K562 (cell line): ENCODE results near the gene LUM. TPM values are rescaled to one million over a fixed set of nuclear protein-coding genes. Genes with fewer than 3 reads are reported as not detected.

Experiments used
- ATAC-seq: fragments of 200-7000 bp; cut with Tn5 transposase; 3 replicates; pipeline ENCODE4 v1.9.1; 2020; ENCODE audit warnings: moderate library complexity
- BruUV-seq: library from RNA; stranded (reverse); fragments of 400-500 nt; replicated peaks from 2 replicates; lab custom pipeline; 2021; lab: Mats Ljungman, UMichigan
- CTCF ChIA-PET: fragments of 300-600 bp; formaldehyde crosslinking; extraction: SDS; loops from one replicate; lab custom pipeline; 2021; ENCODE audit warnings: low intra/inter-chr PET ratio; lab: Yijun Ruan, JAX
- POLR2A ChIA-PET: fragments of 300-600, 350-650 bp; sonication (Branson Sonifier 250); formaldehyde crosslinking; extraction: SDS; loops from one replicate; lab custom pipeline; 2021; ENCODE audit warnings: antibody characterized with exemption, inconsistent platforms; lab: Yijun Ruan, JAX
- DNase-seq, 4 experiments: peaks; one replicate each; pipeline versions ENCODE4 v3.0.0 to v3.0.0-alpha.2; 2011 to 2018; ENCODE audit warnings: low spot score in 3 of 4, mixed read lengths in 3 of 4; ENCODE audit errors: extremely low read depth in 1 of 4
- FAIRE-seq: peaks from 2 replicates; lab custom pipeline; 2011; peaks lifted over from hg19 to GRCh38; lab: Jason Lieb, UNC
- H2AFZ ChIP-seq: 2 replicates; pipeline ENCODE4 v1.6.0; 2011; ENCODE audit warnings: low read depth, low read length, control low read depth, inconsistent platforms
- H3K27ac ChIP-seq: fragments of 200-600 bp; 3 replicates; pipeline ENCODE4 v1.8.0; 2011; ENCODE audit warnings: low read depth, mild to moderate bottlenecking, control low read depth, inconsistent platforms, low read length, moderate library complexity, mixed read lengths; ENCODE audit errors: extremely low read depth
- H3K27me3 ChIP-seq, 2 experiments: fragments of 300-600 bp in 1 of 2; 2 replicates in 1 of 2; 3 replicates in 1 of 2; pipeline versions ENCODE4 v1.6.0 to v1.8.0; 2011; ENCODE audit warnings: inconsistent platforms in 2 of 2, low read length in 2 of 2, mild to moderate bottlenecking in 1 of 2, mixed read lengths in 1 of 2, moderate library complexity in 1 of 2; ENCODE audit not compliant: control insufficient read depth in 2 of 2, insufficient read depth in 2 of 2
- H3K36me3 ChIP-seq: fragments of 300-600 bp; 3 replicates; pipeline ENCODE4 v1.8.0; 2011; ENCODE audit warnings: mild to moderate bottlenecking, low read length, inconsistent platforms; ENCODE audit not compliant: control insufficient read depth, insufficient read depth
- H3K4me1 ChIP-seq, 2 experiments: fragments of 200-600 bp in 1 of 2; replicated peaks in 1 of 2; 2 replicates in 1 of 2; 3 replicates in 1 of 2; pipeline versions ENCODE4 v1.5.1 to v1.8.0; 2011; ENCODE audit warnings: inconsistent platforms in 2 of 2, low read length in 2 of 2, mild to moderate bottlenecking in 1 of 2, mixed read lengths in 1 of 2, moderate library complexity in 1 of 2; ENCODE audit not compliant: control insufficient read depth in 2 of 2, insufficient read depth in 2 of 2
- H3K4me2 ChIP-seq: 2 replicates; pipeline ENCODE4 v1.6.1; 2011; ENCODE audit warnings: low read length, control low read depth, inconsistent platforms, mixed read lengths; ENCODE audit not compliant: insufficient read depth
- H3K4me3 ChIP-seq: fragments of 200-600 bp; sonication (generic), shearing (Covaris generic); 2 replicates; pipeline ENCODE4 v1.5.1; 2016; ENCODE audit warnings: control low read depth, inconsistent platforms
- H3K79me2 ChIP-seq: fragments of 200-600 bp; 3 replicates; pipeline ENCODE4 v1.8.0; 2011; ENCODE audit warnings: low read length, inconsistent platforms; ENCODE audit not compliant: control insufficient read depth, insufficient read depth
- H3K9ac ChIP-seq, 2 experiments: 2 replicates each; pipeline versions ENCODE4 v1.6.0 to v1.6.1; 2011; ENCODE audit warnings: low read depth in 2 of 2, low read length in 2 of 2, control low read depth in 1 of 2, inconsistent platforms in 1 of 2, mild to moderate bottlenecking in 1 of 2, mixed read lengths in 1 of 2; ENCODE audit not compliant: insufficient read depth in 1 of 2
- H3K9me1 ChIP-seq: one replicate; pipeline ENCODE4 v1.6.0; 2011; ENCODE audit warnings: inconsistent platforms, mild to moderate bottlenecking, low read length, moderate library complexity; ENCODE audit not compliant: control insufficient read depth, insufficient read depth
- H3K9me3 ChIP-seq: replicated peaks from 2 replicates; pipeline ENCODE4 v1.5.1; 2011; ENCODE audit warnings: low read depth, low read length, inconsistent platforms; ENCODE audit not compliant: control insufficient read depth, insufficient read depth
- H4K20me1 ChIP-seq: replicated peaks from 2 replicates; pipeline ENCODE4 v1.6.1; 2011; ENCODE audit warnings: low read length, inconsistent platforms, mixed read lengths; ENCODE audit not compliant: control insufficient read depth, insufficient read depth
- CHCHD3 ChIP-seq: fragments of 250-450 bp; sonication (Bioruptor Pico); IDR thresholded peaks from 2 replicates; pipeline ENCODE4 v2.1.2; 2022; ENCODE audit warnings: mild to moderate bottlenecking
- EGR1 ChIP-seq: fragments of 450-650 bp; conservative IDR thresholded peaks from 2 replicates; pipeline ENCODE4 v1.6.1; 2017; ENCODE audit warnings: mild to moderate bottlenecking
- ETV1 ChIP-seq: fragments of 450-650 bp; conservative IDR thresholded peaks from 2 replicates; pipeline ENCODE4 v1.6.1; 2016; ENCODE audit warnings: missing genetic modification characterization, control low read depth, low read depth, missing compliant biosample characterization
- FOSL1 ChIP-seq: fragments of 200-800 bp; sonication (Bioruptor generic); conservative IDR thresholded peaks from 2 replicates; pipeline ENCODE4 v1.6.1; 2016; ENCODE audit warnings: missing genetic modification characterization, missing compliant biosample characterization
- LCOR ChIP-seq: sonication (generic); formaldehyde crosslinking; IDR thresholded peaks from 2 replicates; pipeline ENCODE4 v1.8.0; 2022; ENCODE audit warnings: mild to moderate bottlenecking, missing genetic modification reagents
- MAFF ChIP-seq: IDR thresholded peaks from 2 replicates; pipeline ENCODE4 v1.6.1; 2012; ENCODE audit warnings: low read length, improper control_type of control experiment
- PRMT5 ChIP-seq: sonication (generic); formaldehyde crosslinking; IDR thresholded peaks from 2 replicates; pipeline ENCODE4 v1.5.0; 2020; ENCODE audit warnings: missing genetic modification reagents
- RB1 ChIP-seq: fragments of 450-650 bp; IDR thresholded peaks from 2 replicates; pipeline ENCODE4 v1.6.1; 2017; ENCODE audit warnings: low read depth, mild to moderate bottlenecking
- RFX5 ChIP-seq: IDR thresholded peaks from 2 replicates; pipeline ENCODE4 v1.6.1; 2011; ENCODE audit warnings: low read depth, mild to moderate bottlenecking, improper control_type of control experiment, low read length
- RNF2 ChIP-seq: sonication (generic); IDR thresholded peaks from 2 replicates; pipeline ENCODE4 v1.6.1; 2016
- SAFB2 ChIP-seq: fragments of 200-400 bp; formaldehyde crosslinking; IDR thresholded peaks from 2 replicates; pipeline ENCODE4 v1.6.1; 2018; ENCODE audit warnings: borderline replicate concordance, low read length, low read depth, moderate library complexity; ENCODE audit not compliant: severe bottlenecking
- SMAD2 ChIP-seq: fragments of 150-350 bp; IDR thresholded peaks from 2 replicates; pipeline ENCODE4 v1.6.1; 2014; ENCODE audit warnings: low read depth, mild to moderate bottlenecking, low read length
- ZNF184 ChIP-seq: sonication (generic); formaldehyde crosslinking; IDR thresholded peaks from 2 replicates; pipeline ENCODE4 v1.5.0; 2020; ENCODE audit warnings: missing genetic modification reagents
- ZNF197 ChIP-seq: fragments of 200-800 bp; sonication (Bioruptor generic); IDR thresholded peaks from 2 replicates; pipeline ENCODE4 v1.6.1; 2016; ENCODE audit warnings: low read depth, missing genetic modification characterization, missing compliant biosample characterization
- ZNF695 ChIP-seq: fragments of 450-650 bp; formaldehyde crosslinking; IDR thresholded peaks from 2 replicates; pipeline ENCODE4 v1.4.0; 2020; ENCODE audit warnings: mild to moderate bottlenecking, moderate library complexity
- WGBS: fragments of 100-300 bp; shearing (Covaris generic); methylation state at CpG from one replicate; pipeline ENCODE4 v1.1.6; 2016; ENCODE audit warnings: low coverage, mixed read lengths; ENCODE audit not compliant: insufficient coverage; ENCODE audit errors: missing lambda C conversion rate; 5-methylcytosine and 5-hydroxymethylcytosine counted together
- in situ Hi-C: fragments of 300-500 bp; cut with MboI; formaldehyde crosslinking; loops from 4 replicates; pipeline ENCODE4 v1.15.0; 2018; ENCODE audit warnings: inconsistent platforms, mixed read lengths
- intact Hi-C: fragments of 100-400 bp; cut with micrococcal nuclease; formaldehyde crosslinking; loops from 2 replicates; pipeline ENCODE4 v1.14.2; 2022
- polyA plus RNA-seq, 8 experiments: library from polyadenylated mRNA; depleted of rRNA in 4 of 8; stranded (reverse) in 5 of 8; unstranded in 3 of 8; fragments of >200 nt; fragmentation: Nextera tagmentation in 2 of 8; fragmentation: Illumina TruSeq in 1 of 8; extraction: Ambion mirVana in 2 of 8; extraction: Trizol in 1 of 8; gene quantifications; 2 replicates each; pipeline versions ENCODE4 v1.2.1 to v1.2.3, GENCODE V29; 2011 to 2014; ENCODE audit warnings: inconsistent platforms in 1 of 8, missing spikeins in 1 of 8
- total RNA-seq, 7 experiments: library from RNA; depleted of rRNA in 6 of 7; stranded (reverse); fragments of >200 nt in 6 of 7; fragmentation: Illumina TruSeq in 2 of 7; extraction: Trizol in 2 of 7; gene quantifications; 2 replicates each; pipeline versions ENCODE4 v1.2.1 to v1.2.3, GENCODE V29; 2011 to 2021; ENCODE audit warnings: low replicate concordance in 1 of 7
- TF ChIP-seq, protein P1 (sequence below): fragments of 450-650 bp; formaldehyde crosslinking; IDR thresholded peaks from 2 replicates; pipeline ENCODE4 v1.4.0; 2022; ENCODE audit warnings: mild to moderate bottlenecking, moderate library complexity

Gene LUM
- total and polyA plus RNA-seq, 9 of the 15 experiments (the other 6 are each of a cell fraction or from before 2014, with no cell fraction given) = 0.40 TPM; not detected in 8

DNA sequence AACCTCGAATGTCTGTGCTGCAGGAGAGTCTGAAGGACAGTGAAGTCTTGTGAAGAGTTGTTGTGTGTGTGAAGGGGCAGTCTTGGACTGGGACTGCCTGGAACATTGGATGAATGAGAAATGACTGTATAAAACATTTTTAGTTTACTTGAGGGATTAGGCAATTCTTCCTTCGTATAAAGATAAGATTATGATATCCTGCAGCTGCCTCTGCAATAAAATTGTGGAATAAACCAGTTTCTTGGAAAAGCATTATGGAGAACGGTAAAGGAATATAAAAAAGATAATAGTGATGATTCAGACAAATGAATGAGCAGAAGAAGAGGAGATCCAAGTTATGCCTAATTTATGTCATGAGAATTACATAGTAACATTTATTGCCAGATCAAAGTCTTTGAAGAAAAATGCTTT is 30.9 kb upstream of the LUM start:
- DNase-seq (no peak), ATAC-seq (no peak), FAIRE-seq (no peak)
- H3K4me2 ChIP-seq = no peak overlapping the region
- POLR2A ChIA-PET = no interaction called here
- no peaks in the 10 kb centered on the region for H3K27me3 ChIP-seq
- H3K4me1 ChIP-seq = no peaks in the 10 kb centered on the region
- H3K27ac ChIP-seq = no peak overlapping the region
- CTCF ChIA-PET = no interaction called here
- 0% methylated on average over 3 of the region's 3 CpGs for WGBS
- H2AFZ ChIP-seq = no peak overlapping the region
- in situ Hi-C loops = no loop called here
- intact Hi-C loops = no loop called here
- TF ChIP-seq FOSL1 (tag) (no peak), RNF2 (no peak), RFX5 (no peak), CHCHD3 (CRISPR knock-in tag) (no peak)
- H3K9me3 ChIP-seq = no peaks in the 10 kb centered on the region
- H3K36me3 ChIP-seq = no peaks in the 10 kb centered on the region
- H3K9ac ChIP-seq = no peak overlapping the region
- no peak overlapping the region for H3K4me3 ChIP-seq
- H4K20me1 ChIP-seq = no peaks in the 10 kb centered on the region
- H3K9me1 ChIP-seq = no peaks in the 10 kb centered on the region
- BruUV-seq = no TSS peak
- H3K79me2 ChIP-seq = no peaks in the 10 kb centered on the region

DNA sequence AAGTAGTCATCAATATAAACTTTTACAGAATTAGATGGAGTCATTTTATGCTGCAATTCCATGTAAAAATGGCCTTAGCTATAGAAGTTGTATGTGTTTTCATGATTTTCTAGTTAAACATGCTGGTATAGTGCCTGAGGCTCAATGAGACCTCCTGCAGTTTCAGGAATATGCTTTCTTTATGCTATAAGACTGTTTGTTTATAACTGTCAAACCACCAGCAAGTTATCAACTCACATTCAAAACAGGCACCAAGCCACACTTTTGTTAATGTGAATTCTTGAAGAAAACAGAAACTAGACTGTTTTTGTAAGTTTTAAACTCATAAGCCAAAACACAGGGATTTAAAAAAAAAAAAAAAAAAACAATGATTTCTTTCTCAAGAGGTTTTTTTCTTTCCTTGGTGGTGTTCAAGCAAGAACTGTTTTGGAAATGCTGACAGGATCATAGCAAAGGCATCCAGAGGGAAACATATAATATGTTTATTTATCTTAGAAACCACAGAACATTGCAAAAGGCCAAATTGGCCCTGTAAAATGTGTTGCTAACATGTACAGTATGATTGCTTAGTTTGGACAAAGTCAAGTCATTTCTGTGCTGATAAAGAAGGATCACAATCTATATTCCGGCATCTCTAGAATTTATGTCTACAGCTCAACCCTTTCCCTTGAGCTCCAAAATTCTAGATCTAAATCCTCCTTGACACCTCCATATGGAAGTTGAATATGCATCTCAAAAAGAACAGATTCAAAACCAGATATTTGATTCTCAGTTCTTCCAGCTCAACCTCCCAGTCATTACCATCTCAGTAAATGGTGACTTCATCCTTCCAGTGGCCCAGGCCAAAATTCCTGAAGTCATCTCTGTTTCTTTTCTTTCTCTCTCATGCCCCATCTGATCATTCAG is 29.0 kb upstream of the LUM start:
- ChIA-PET CTCF (no interaction called here), POLR2A (interaction anchor here (1.1 kb wide), 1 partner anchor 10 kb away, joined by 3 read pairs; no protein-coding TSS in a partner anchor)
- no peak overlapping the region for H3K4me3 ChIP-seq
- H3K9me1 ChIP-seq = no peaks in the 10 kb centered on the region
- intact Hi-C loops (no loop called here), in situ Hi-C loops (no loop called here)
- no peak overlapping the region for H3K4me2 ChIP-seq
- no peaks in the 10 kb centered on the region for H3K27me3 ChIP-seq
- 0% methylated on average over 1 of the region's 1 CpG for WGBS
- no TSS peak for BruUV-seq
- H3K4me1 ChIP-seq = no peaks in the 10 kb centered on the region
- no peak for ATAC-seq
- H3K36me3 ChIP-seq = no peaks in the 10 kb centered on the region
- H3K9me3 ChIP-seq = no peaks in the 10 kb centered on the region
- H3K79me2 ChIP-seq = no peaks in the 10 kb centered on the region
- no peak overlapping the region for H3K9ac ChIP-seq
- no peak for FAIRE-seq
- DNase-seq = no peak
- no peak overlapping the region for H3K27ac ChIP-seq
- no peak overlapping the region for H2AFZ ChIP-seq
- no peaks in the 10 kb centered on the region for H4K20me1 ChIP-seq
- TF ChIP-seq SMAD2 (no peak), SAFB2 (no peak), PRMT5 (no peak), ZNF695 (CRISPR knock-in tag) (no peak), ZNF184 (CRISPR knock-in tag) (no peak), MAFF (no peak), ZNF197 (no peak), ETV1 (tag) (no peak), RB1 (no peak), EGR1 (no peak), LCOR (CRISPR knock-in tag) (no peak)
- TF ChIP-seq, protein P1, sequence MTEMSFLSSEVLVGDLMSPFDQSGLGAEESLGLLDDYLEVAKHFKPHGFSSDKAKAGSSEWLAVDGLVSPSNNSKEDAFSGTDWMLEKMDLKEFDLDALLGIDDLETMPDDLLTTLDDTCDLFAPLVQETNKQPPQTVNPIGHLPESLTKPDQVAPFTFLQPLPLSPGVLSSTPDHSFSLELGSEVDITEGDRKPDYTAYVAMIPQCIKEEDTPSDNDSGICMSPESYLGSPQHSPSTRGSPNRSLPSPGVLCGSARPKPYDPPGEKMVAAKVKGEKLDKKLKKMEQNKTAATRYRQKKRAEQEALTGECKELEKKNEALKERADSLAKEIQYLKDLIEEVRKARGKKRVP (CRISPR knock-in tag) = no peak
